ENCODE measurements around the gene MRPS7.
A peak's percentile ranks its signal among the peaks of the same experiment; 100 is the strongest.

The MRPS7 gene

DNA sequence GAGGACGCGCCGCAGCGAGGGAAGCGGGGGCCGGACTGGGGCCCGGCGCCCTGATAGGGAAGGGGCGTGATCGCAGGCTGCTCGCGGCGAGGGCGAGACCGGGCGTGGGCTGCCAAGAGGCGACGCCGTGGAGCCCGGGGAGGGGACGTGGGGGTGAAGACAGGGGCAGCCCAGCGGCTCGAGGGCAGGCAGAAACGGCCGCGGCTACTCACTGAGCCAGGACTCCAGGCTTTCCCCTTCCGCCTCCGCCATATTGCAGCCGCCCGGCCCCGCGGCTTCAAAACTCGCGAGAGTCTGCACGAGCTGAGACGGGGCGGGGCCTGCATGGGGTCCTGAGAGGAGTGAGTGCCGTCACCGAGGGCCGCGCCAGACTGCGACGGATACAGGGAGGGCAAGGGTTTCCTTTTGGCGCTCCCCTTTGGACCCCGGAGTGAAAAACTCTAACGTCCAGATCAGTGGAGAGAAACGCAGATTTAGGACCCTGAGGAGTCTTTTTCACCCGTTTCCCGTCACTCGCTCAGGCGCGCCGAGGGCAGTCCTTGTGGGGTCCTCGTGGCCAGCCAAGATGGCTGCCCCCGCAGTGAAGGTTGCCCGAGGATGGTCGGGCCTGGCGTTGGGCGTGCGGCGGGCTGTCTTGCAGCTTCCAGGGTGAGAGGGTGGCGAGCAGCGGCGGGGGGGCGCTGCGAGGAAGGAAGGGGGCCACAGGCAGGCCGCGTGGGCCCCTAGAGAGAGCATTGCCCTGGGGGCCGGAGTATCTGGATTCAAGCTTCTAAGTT is at the start of gene MRPS7, which contains the start of gene GGA3:
Gene MRPS7, plus strand, starts transcription at position 544 of the 776 bp plus-strand sequence. Its CDS starts 22 bp downstream, at position 566.
Gene GGA3, minus strand, starts transcription at position 271 of the 776 bp plus-strand sequence. Its CDS starts 19 bp downstream, at position 252.
- peak within 1 kb of the TSS; percentile 97 for H3K4me3 ChIP-seq (ENCODE audit: low read depth, low read length)
- DNase-seq (ENCODE audit: low read depth) = peak; percentile 95
- TF ChIP-seq, protein P1, sequence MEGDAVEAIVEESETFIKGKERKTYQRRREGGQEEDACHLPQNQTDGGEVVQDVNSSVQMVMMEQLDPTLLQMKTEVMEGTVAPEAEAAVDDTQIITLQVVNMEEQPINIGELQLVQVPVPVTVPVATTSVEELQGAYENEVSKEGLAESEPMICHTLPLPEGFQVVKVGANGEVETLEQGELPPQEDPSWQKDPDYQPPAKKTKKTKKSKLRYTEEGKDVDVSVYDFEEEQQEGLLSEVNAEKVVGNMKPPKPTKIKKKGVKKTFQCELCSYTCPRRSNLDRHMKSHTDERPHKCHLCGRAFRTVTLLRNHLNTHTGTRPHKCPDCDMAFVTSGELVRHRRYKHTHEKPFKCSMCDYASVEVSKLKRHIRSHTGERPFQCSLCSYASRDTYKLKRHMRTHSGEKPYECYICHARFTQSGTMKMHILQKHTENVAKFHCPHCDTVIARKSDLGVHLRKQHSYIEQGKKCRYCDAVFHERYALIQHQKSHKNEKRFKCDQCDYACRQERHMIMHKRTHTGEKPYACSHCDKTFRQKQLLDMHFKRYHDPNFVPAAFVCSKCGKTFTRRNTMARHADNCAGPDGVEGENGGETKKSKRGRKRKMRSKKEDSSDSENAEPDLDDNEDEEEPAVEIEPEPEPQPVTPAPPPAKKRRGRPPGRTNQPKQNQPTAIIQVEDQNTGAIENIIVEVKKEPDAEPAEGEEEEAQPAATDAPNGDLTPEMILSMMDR (conservative IDR thresholded peaks at IDR 0.05; ENCODE audit: low read depth, low read length) = no peak

DNA sequence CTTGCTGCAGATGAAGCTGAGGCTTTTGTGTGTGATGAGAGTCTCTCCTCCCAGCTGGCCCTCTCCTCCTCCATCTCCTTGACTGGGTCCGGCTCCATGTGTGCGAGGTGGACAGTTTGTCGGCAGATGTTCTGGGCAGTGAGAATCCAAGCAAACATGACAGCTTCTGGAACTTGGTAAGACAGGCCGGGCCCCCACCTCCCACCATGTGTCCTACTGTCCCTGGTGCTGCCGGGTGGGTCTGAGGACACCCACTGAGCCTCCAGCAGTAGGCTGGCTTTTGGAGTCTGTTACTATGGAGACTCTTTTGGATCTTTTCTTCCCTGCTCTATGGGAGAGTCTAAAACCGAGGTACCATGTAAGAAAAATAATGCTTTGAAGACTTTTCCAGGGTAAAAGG is 43.5 kb upstream of the MRPS7 start:
- H3K4me3 ChIP-seq (ENCODE audit: low read depth, low read length) = no peak overlapping the region
- TF ChIP-seq, protein P1 (conservative IDR thresholded peaks at IDR 0.05; ENCODE audit: low read depth, low read length) = no peak
- DNase-seq (ENCODE audit: low read depth) = no peak

DNA sequence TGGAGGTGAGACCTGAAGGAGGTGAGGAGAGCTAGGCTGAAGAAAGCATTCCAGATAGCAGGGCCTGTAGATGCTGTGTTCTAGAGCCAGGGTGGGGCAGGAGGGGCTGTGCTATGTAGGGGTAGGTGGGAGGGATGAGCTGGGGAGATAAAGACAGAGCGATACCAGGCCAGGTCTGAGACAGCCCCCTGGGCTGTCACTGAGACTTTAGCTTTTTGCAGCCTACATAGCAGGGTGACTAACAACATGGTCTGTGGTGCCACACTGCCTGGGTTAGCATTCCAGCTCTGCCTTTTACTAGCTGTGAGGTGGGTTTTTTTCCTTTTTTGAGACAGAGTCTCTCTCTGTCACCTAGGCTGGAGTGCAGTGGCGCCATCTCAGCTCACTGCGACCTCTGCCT is 41.9 kb upstream of the MRPS7 start:
- TF ChIP-seq, protein P1 (conservative IDR thresholded peaks at IDR 0.05; ENCODE audit: low read depth, low read length) = no peak
- no peak overlapping the region for H3K4me3 ChIP-seq (ENCODE audit: low read depth, low read length)
- no peak for DNase-seq (ENCODE audit: low read depth)

DNA sequence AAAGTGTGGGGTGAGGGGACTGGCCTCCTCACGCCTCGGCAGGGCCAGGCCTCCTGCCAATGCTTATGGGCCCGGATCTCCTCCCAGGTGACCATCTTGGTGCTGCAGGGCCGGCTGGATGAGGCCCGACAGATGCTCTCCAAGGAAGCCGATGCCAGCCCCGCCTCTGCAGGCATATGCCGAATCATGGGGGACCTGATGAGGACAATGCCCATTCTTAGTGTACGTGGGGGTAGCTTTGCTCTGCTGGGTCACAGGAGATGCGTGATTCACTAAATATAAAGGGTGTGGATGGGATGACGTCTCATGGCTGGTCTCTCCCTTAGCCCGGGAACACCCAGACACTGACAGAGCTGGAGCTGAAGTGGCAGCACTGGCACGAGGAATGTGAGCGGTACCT is 36.7 kb upstream of the MRPS7 start:
- TF ChIP-seq, protein P1 (conservative IDR thresholded peaks at IDR 0.05; ENCODE audit: low read depth, low read length) = no peak
- no peak overlapping the region for H3K4me3 ChIP-seq (ENCODE audit: low read depth, low read length)
- DNase-seq (ENCODE audit: low read depth) = no peak

DNA sequence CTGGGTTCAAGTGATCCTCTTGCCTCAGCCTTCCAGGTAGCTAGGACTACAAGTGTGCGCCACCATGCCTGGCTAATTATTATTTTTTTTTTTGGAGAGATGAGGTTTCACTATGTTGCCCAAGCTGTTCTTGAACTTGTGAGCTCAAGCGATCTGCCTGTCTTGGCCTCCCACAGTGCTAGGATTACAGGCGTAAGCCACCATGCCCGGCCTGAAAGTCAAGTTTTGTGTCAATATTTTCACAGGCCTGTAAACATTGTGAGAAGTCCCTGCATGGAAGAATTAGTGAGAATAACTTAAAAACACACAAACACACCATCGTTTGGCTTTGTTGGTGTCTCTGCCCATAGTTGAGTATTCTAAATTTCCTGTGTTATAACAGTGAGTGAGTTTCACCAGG is 34.0 kb upstream of the MRPS7 start:
- no peak overlapping the region for H3K4me3 ChIP-seq (ENCODE audit: low read depth, low read length)
- TF ChIP-seq, protein P1 (conservative IDR thresholded peaks at IDR 0.05; ENCODE audit: low read depth, low read length) = no peak

DNA sequence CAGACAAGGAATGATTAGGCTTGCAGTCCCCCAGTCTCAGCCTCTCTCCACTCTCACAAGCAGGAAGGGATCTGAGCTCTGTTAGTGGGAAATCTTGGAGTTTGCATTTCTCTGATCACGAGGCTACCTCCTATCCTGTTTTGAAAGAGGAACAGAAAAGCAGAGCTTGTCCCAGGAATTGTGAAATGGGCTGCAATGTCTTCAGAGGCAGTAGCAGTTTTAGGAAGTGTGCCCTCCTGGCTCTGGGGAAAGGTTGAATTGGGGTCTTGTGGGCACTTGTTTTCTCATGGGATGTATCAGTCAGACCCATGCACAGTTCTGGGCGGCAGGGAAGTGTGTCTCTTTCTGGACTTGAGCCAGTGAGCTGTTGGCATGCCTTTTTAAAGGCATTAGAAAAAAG is 33.4 kb upstream of the MRPS7 start:
- TF ChIP-seq, protein P1 (conservative IDR thresholded peaks at IDR 0.05; ENCODE audit: low read depth, low read length) = no peak
- H3K4me3 ChIP-seq (ENCODE audit: low read depth, low read length) = no peak overlapping the region

More for the DNA sequence above, 34.0 kb upstream of the MRPS7 start:
- no peak for DNase-seq (ENCODE audit: low read depth)

DNA sequence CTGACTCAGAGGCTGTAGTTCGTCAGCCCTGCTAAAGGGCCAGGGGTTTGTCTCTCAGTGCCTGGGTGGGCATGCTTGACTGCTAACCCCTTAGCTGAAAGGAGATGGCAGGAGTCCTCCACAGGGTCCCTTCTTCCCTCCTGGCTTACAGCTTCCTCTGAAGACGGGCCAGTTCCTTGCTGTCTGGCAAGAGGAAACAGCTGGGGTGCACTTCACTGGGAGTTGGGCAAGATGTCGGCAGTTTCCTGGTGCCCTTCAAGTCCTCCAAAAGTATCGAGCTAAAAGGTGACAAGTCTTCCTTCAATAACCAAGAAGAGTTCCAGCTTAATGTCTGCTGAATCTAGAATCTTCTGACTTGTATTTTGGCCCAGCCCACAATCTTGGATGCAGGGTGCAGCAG is 32.8 kb upstream of the MRPS7 start:
- no peak for DNase-seq (ENCODE audit: low read depth)
- TF ChIP-seq, protein P1 (conservative IDR thresholded peaks at IDR 0.05; ENCODE audit: low read depth, low read length) = no peak
- no peak overlapping the region for H3K4me3 ChIP-seq (ENCODE audit: low read depth, low read length)

More for the DNA sequence above, 33.4 kb upstream of the MRPS7 start:
- no peak for DNase-seq (ENCODE audit: low read depth)
